WTC11 (cell line): Measurements from ENCODE around the gene ADARB2. TPM values are rescaled to one million over a fixed set of nuclear protein-coding genes. Genes with fewer than 3 reads are reported as not detected.

Experiments used
- ATAC-seq: fragments of 200-7000 bp; cut with Tn5 transposase; 2 replicates; pipeline ENCODE4 v1.10.0; 2021; ENCODE audit warnings: mild to moderate bottlenecking, moderate library complexity
- CTCF ChIA-PET: fragments of 300-600 bp; sonication (Branson Sonifier 250); formaldehyde crosslinking; loops from one replicate; lab custom pipeline; 2021; ENCODE audit warnings: antibody characterized with exemption; lab: Charles Lee
- POLR2A ChIA-PET: fragments of 350-600 bp; sonication (Branson Sonifier 250); formaldehyde crosslinking; loops from one replicate; lab custom pipeline; 2021; ENCODE audit warnings: antibody characterized with exemption; lab: Charles Lee
- DNase-seq: peaks from one replicate; pipeline ENCODE4 v3.0.0; 2021; ENCODE audit warnings: low spot score
- H3K27ac Mint-ChIP-seq: 2 replicates; pipeline ENCODE4 v1.8.0; 2021; ENCODE audit warnings: mixed read lengths
- H3K27me3 Mint-ChIP-seq: 2 replicates; pipeline ENCODE4 v1.8.0; 2021; ENCODE audit warnings: low read depth, mild to moderate bottlenecking, moderate library complexity, mixed read lengths
- H3K36me3 Mint-ChIP-seq: 2 replicates; pipeline ENCODE4 v1.8.0; 2021; ENCODE audit warnings: mixed read lengths
- H3K4me1 Mint-ChIP-seq: 2 replicates; pipeline ENCODE4 v1.8.0; 2022; ENCODE audit warnings: mixed read lengths
- H3K4me3 Mint-ChIP-seq: 2 replicates; pipeline ENCODE4 v1.8.0; 2021; ENCODE audit warnings: mild to moderate bottlenecking, moderate library complexity, mixed read lengths
- H3K9me3 Mint-ChIP-seq: 2 replicates; pipeline ENCODE4 v1.8.0; 2021; ENCODE audit warnings: mixed read lengths
- ATF6 ChIP-seq: sonication (generic); formaldehyde crosslinking; IDR thresholded peaks from 2 replicates; pipeline ENCODE4 v1.8.1; 2023; ENCODE audit warnings: mild to moderate bottlenecking, missing genetic modification reagents
- ELF4 ChIP-seq: sonication (generic); formaldehyde crosslinking; IDR thresholded peaks from 2 replicates; pipeline ENCODE4 v1.8.1; 2022; ENCODE audit warnings: low read depth, mild to moderate bottlenecking, moderate library complexity, missing genetic modification reagents
- EMX1 ChIP-seq: fragments of 250-450 bp; sonication (Bioruptor Pico); IDR thresholded peaks from 2 replicates; pipeline ENCODE4 v1.8.0; 2021; ENCODE audit warnings: mild to moderate bottlenecking
- HMGA2 ChIP-seq: fragments of 250-450 bp; sonication (Bioruptor Pico); IDR thresholded peaks from 2 replicates; pipeline ENCODE4 v1.4.0; 2021; ENCODE audit warnings: mild to moderate bottlenecking, moderate library complexity
- MLX ChIP-seq: sonication (generic); formaldehyde crosslinking; IDR thresholded peaks from 2 replicates; pipeline ENCODE4 v1.8.1; 2023; ENCODE audit warnings: mild to moderate bottlenecking, missing genetic modification reagents, moderate library complexity
- NFE2L1 ChIP-seq: sonication (generic); formaldehyde crosslinking; IDR thresholded peaks from 2 replicates; pipeline ENCODE4 v1.8.1; 2023; ENCODE audit warnings: missing genetic modification reagents
- NFYB ChIP-seq: sonication (generic); formaldehyde crosslinking; conservative IDR thresholded peaks from 2 replicates; pipeline ENCODE4 v1.8.0; 2022; ENCODE audit warnings: low read depth, missing genetic modification reagents
- PRRX2 ChIP-seq: fragments of 250-450 bp; sonication (Bioruptor Pico); IDR thresholded peaks from 2 replicates; pipeline ENCODE4 v1.8.0; 2021; ENCODE audit warnings: mild to moderate bottlenecking
- RORB ChIP-seq: fragments of 250-450 bp; sonication (Bioruptor Pico); IDR thresholded peaks from 2 replicates; pipeline ENCODE4 v1.9.0; 2021; ENCODE audit warnings: mild to moderate bottlenecking
- SMAD3 ChIP-seq: sonication (generic); formaldehyde crosslinking; IDR thresholded peaks from 2 replicates; pipeline ENCODE4 v1.8.0; 2022; ENCODE audit warnings: missing genetic modification reagents, mild to moderate bottlenecking, borderline replicate concordance
- SP1 ChIP-seq: sonication (generic); formaldehyde crosslinking; conservative IDR thresholded peaks from 2 replicates; pipeline ENCODE4 v1.8.1; 2022; ENCODE audit warnings: missing genetic modification reagents
- TCF7 ChIP-seq: sonication (generic); formaldehyde crosslinking; IDR thresholded peaks from 2 replicates; pipeline ENCODE4 v1.8.0; 2022; ENCODE audit warnings: mild to moderate bottlenecking, low read depth, missing genetic modification reagents, moderate library complexity
- TP53 ChIP-seq: sonication (generic); formaldehyde crosslinking; IDR thresholded peaks from 2 replicates; pipeline ENCODE4 v1.8.1; 2023; ENCODE audit warnings: mild to moderate bottlenecking, missing genetic modification reagents
- ZNF219 ChIP-seq: sonication (generic); formaldehyde crosslinking; IDR thresholded peaks from 2 replicates; pipeline ENCODE4 v1.8.0; 2023; ENCODE audit warnings: missing genetic modification reagents, mild to moderate bottlenecking, borderline replicate concordance
- ZNF263 ChIP-seq: sonication (generic); formaldehyde crosslinking; IDR thresholded peaks from 2 replicates; pipeline ENCODE4 v1.8.1; 2022; ENCODE audit warnings: low read depth, mild to moderate bottlenecking, moderate library complexity, missing genetic modification reagents
- total RNA-seq: library from RNA; stranded (reverse); gene quantifications from 3 replicates; pipeline ENCODE4 v1.2.3, GENCODE V29; 2021
- TF ChIP-seq, protein P1 (sequence below): fragments of 250-450 bp; sonication (Bioruptor Pico); IDR thresholded peaks from 2 replicates; pipeline ENCODE4 v2.1.2; 2022; ENCODE audit warnings: mild to moderate bottlenecking, moderate library complexity
- TF ChIP-seq, protein P2 (sequence below): sonication (generic); formaldehyde crosslinking; IDR thresholded peaks from 2 replicates; pipeline ENCODE4 v1.8.0; 2022; ENCODE audit warnings: mild to moderate bottlenecking, missing genetic modification reagents
- TF ChIP-seq, protein P3 (sequence below): sonication (generic); formaldehyde crosslinking; IDR thresholded peaks from 2 replicates; pipeline ENCODE4 v1.8.1; 2023; ENCODE audit warnings: mild to moderate bottlenecking, moderate library complexity, missing genetic modification reagents
- TF ChIP-seq, protein P4 (sequence below): sonication (generic); formaldehyde crosslinking; IDR thresholded peaks from 2 replicates; pipeline ENCODE4 v1.8.0; 2022; ENCODE audit warnings: mild to moderate bottlenecking, missing genetic modification reagents

Gene ADARB2
- total RNA-seq, 1 experiment from 2014 or later = 3.7 TPM

GRCh38 chr10:1411451-1411850, 325.9 kb downstream of the ADARB2 start:
- H3K4me3 Mint-ChIP-seq = no peak overlapping the region
- peaks cover 9% of the 10 kb centered on the region for H3K9me3 Mint-ChIP-seq
- no peak overlapping the region for H3K27ac Mint-ChIP-seq
- no peak for TF ChIP-seq ZNF219
- no peak for TF ChIP-seq NFYB (CRISPR knock-in tag)
- TF ChIP-seq MLX (CRISPR knock-in tag) = no peak
- TF ChIP-seq, protein P1, sequence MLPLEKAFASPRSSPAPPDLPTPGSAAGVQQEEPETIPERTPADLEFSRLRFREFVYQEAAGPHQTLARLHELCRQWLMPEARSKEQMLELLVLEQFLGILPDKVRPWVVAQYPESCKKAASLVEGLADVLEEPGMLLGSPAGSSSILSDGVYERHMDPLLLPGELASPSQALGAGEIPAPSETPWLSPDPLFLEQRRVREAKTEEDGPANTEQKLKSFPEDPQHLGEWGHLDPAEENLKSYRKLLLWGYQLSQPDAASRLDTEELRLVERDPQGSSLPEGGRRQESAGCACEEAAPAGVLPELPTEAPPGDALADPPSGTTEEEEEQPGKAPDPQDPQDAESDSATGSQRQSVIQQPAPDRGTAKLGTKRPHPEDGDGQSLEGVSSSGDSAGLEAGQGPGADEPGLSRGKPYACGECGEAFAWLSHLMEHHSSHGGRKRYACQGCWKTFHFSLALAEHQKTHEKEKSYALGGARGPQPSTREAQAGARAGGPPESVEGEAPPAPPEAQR (CRISPR knock-in tag) = no peak
- TF ChIP-seq EMX1 = no peak
- TF ChIP-seq, protein P2, sequence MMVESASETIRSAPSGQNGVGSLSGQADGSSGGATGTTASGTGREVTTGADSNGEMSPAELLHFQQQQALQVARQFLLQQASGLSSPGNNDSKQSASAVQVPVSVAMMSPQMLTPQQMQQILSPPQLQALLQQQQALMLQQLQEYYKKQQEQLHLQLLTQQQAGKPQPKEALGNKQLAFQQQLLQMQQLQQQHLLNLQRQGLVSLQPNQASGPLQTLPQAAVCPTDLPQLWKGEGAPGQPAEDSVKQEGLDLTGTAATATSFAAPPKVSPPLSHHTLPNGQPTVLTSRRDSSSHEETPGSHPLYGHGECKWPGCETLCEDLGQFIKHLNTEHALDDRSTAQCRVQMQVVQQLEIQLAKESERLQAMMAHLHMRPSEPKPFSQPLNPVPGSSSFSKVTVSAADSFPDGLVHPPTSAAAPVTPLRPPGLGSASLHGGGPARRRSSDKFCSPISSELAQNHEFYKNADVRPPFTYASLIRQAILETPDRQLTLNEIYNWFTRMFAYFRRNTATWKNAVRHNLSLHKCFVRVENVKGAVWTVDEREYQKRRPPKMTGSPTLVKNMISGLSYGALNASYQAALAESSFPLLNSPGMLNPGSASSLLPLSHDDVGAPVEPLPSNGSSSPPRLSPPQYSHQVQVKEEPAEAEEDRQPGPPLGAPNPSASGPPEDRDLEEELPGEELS = no peak
- TF ChIP-seq ATF6 (CRISPR knock-in tag) = no peak
- TF ChIP-seq, protein P3, sequence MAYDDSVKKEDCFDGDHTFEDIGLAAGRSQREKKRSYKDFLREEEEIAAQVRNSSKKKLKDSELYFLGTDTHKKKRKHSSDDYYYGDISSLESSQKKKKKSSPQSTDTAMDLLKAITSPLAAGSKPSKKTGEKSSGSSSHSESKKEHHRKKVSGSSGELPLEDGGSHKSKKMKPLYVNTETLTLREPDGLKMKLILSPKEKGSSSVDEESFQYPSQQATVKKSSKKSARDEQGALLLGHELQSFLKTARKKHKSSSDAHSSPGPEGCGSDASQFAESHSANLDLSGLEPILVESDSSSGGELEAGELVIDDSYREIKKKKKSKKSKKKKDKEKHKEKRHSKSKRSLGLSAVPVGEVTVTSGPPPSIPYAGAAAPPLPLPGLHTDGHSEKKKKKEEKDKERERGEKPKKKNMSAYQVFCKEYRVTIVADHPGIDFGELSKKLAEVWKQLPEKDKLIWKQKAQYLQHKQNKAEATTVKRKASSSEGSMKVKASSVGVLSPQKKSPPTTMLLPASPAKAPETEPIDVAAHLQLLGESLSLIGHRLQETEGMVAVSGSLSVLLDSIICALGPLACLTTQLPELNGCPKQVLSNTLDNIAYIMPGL (CRISPR knock-in tag) = no peak
- TF ChIP-seq ELF4 (CRISPR knock-in tag) = no peak
- no peak for TF ChIP-seq ZNF263 (CRISPR knock-in tag)
- no peak for TF ChIP-seq SMAD3 (CRISPR knock-in tag)
- no peak for TF ChIP-seq SP1
- TF ChIP-seq NFE2L1 (CRISPR knock-in tag) = no peak
- no peak for TF ChIP-seq RORB (CRISPR knock-in tag)
- TF ChIP-seq TCF7 (CRISPR knock-in tag) = no peak
- no peak for TF ChIP-seq TP53 (CRISPR knock-in tag)
- TF ChIP-seq HMGA2 (CRISPR knock-in tag) = no peak
- TF ChIP-seq PRRX2 (CRISPR knock-in tag) = no peak
- TF ChIP-seq, protein P4, sequence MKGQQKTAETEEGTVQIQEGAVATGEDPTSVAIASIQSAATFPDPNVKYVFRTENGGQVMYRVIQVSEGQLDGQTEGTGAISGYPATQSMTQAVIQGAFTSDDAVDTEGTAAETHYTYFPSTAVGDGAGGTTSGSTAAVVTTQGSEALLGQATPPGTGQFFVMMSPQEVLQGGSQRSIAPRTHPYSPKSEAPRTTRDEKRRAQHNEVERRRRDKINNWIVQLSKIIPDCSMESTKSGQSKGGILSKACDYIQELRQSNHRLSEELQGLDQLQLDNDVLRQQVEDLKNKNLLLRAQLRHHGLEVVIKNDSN (CRISPR knock-in tag) = no peak
- DNase-seq = no peak
- POLR2A ChIA-PET = no interaction called here
- no peaks in the 10 kb centered on the region for H3K36me3 Mint-ChIP-seq
- CTCF ChIA-PET = interaction anchor here (1.2 to 2.4 kb wide), 4 partner anchors 8 to 43 kb away, joined by 4 to 9 read pairs (median 6); no protein-coding TSS in a partner anchor
- H3K27me3 Mint-ChIP-seq = peaks cover 6% of the 10 kb centered on the region
- peaks cover 4% of the 10 kb centered on the region; the same call in 1 of the 2 replicates for H3K4me1 Mint-ChIP-seq
- ATAC-seq = no peak
